ENCODE measurements around the gene KLHDC3. TPM values are rescaled to one million over a fixed set of nuclear protein-coding genes. Genes with fewer than 3 reads are reported as not detected.
A peak's percentile ranks its signal among the peaks of the same experiment; 100 is the strongest.

KLHDC3 gene
- total and polyA plus RNA-seq, 2 of the 13 experiments (the other 11 are each of a cell fraction or from before 2014, with no cell fraction given) = 78.3 to 91.5 TPM

DNA sequence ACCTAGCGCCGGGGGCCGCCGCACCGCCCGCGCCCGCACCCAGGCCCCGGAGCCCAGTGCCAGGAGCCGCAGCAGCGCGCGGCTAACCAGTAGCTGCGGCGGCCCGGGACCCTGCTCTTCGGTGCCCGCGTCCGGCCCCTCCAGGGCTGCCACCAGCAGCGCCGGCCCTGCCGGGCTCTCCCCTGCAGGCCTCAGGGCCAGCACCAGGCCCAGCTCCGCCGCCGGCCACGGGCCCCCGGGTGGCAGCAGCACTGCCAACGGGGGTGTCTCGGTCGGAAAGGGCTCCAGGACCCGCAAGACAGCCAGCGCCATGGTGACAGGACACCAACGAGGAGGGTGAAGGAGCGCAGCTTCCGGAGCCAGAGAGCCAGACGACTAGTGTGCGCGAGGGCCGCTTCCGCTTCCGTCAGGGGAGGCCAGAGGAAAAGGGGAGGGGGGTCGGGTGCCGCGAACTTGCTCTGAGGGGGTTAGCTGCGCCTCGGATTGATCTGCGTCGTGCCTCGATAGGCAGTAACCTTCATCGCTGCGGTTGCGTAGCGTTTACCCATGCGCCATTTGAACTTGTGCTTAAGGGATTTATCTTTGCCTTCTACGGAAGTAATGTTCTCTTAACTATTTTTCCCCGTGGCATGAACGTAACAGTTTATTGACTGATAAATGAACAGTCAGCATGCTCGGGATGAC is 35.1 kb upstream of the KLHDC3 start, which contains the start of gene PEX6 (continued):
- TF ChIP-seq, protein P1, sequence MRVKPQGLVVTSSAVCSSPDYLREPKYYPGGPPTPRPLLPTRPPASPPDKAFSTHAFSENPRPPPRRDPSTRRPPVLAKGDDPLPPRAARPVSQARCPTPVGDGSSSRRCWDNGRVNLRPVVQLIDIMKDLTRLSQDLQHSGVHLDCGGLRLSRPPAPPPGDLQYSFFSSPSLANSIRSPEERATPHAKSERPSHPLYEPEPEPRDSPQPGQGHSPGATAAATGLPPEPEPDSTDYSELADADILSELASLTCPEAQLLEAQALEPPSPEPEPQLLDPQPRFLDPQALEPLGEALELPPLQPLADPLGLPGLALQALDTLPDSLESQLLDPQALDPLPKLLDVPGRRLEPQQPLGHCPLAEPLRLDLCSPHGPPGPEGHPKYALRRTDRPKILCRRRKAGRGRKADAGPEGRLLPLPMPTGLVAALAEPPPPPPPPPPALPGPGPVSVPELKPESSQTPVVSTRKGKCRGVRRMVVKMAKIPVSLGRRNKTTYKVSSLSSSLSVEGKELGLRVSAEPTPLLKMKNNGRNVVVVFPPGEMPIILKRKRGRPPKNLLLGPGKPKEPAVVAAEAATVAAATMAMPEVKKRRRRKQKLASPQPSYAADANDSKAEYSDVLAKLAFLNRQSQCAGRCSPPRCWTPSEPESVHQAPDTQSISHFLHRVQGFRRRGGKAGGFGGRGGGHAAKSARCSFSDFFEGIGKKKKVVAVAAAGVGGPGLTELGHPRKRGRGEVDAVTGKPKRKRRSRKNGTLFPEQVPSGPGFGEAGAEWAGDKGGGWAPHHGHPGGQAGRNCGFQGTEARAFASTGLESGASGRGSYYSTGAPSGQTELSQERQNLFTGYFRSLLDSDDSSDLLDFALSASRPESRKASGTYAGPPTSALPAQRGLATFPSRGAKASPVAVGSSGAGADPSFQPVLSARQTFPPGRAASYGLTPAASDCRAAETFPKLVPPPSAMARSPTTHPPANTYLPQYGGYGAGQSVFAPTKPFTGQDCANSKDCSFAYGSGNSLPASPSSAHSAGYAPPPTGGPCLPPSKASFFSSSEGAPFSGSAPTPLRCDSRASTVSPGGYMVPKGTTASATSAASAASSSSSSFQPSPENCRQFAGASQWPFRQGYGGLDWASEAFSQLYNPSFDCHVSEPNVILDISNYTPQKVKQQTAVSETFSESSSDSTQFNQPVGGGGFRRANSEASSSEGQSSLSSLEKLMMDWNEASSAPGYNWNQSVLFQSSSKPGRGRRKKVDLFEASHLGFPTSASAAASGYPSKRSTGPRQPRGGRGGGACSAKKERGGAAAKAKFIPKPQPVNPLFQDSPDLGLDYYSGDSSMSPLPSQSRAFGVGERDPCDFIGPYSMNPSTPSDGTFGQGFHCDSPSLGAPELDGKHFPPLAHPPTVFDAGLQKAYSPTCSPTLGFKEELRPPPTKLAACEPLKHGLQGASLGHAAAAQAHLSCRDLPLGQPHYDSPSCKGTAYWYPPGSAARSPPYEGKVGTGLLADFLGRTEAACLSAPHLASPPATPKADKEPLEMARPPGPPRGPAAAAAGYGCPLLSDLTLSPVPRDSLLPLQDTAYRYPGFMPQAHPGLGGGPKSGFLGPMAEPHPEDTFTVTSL (CRISPR knock-in tag; IDR thresholded peaks at IDR 0.05; ENCODE audit: borderline replicate concordance) = peak; percentile 50
- no peak; the same call in 1 of the 2 replicates for TF ChIP-seq NFIC (IDR thresholded peaks at IDR 0.05; ENCODE audit: low read length)
- TF ChIP-seq SIN3A (IDR thresholded peaks at IDR 0.05; ENCODE audit: borderline replicate concordance, low read depth, low read length) = peak; percentile 87
- TF ChIP-seq, protein P2, sequence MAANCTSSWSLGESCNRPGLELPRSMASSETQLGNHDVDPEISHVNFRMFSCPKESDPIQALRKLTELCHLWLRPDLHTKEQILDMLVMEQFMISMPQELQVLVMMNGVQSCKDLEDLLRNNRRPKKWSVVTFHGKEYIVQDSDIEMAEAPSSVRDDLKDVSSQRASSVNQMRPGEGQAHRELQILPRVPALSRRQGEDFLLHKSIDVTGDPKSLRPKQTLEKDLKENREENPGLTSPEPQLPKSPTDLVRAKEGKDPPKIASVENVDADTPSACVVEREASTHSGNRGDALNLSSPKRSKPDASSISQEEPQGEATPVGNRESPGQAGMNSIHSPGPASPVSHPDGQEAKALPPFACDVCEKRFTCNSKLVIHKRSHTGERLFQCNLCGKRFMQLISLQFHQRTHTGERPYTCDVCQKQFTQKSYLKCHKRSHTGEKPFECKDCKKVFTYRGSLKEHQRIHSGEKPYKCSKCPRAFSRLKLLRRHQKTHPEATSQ (CRISPR knock-in tag; IDR thresholded peaks at IDR 0.05; ENCODE audit: borderline replicate concordance) = no peak; the same call in 1 of the 2 replicates
- TF ChIP-seq, protein P3, sequence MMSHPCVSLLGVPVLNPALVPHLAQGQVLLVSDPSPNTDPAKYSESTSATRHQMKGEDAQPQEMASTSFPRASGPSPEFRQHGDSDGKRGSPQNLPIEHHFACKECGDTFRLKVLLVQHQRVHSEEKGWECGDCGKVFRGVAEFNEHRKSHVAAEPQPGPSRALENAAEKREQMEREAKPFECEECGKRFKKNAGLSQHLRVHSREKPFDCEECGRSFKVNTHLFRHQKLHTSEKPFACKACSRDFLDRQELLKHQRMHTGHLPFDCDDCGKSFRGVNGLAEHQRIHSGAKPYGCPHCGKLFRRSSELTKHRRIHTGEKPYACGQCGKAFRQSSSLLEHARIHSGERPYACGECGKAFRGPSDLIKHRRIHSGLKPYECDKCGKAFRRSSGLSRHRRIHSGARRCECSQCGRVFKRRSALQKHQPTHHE (CRISPR knock-in tag; IDR thresholded peaks at IDR 0.05; ENCODE audit: borderline replicate concordance) = no peak
- TF ChIP-seq SOX13 (IDR thresholded peaks at IDR 0.05) = no peak
- no peak for TF ChIP-seq SOX13 (CRISPR knock-in tag; conservative IDR thresholded peaks at IDR 0.05 in 1 of 2, IDR thresholded peaks at IDR 0.05 in 1 of 2)
- TF ChIP-seq SIN3B (IDR thresholded peaks at IDR 0.05; ENCODE audit: low read length) = no peak
- peak; percentile 80; the same call in 1 of the 2 replicates for TF ChIP-seq ZNF124 (CRISPR knock-in tag; IDR thresholded peaks at IDR 0.05)
- peak; percentile 92 for TF ChIP-seq ETV6 (CRISPR knock-in tag; conservative IDR thresholded peaks at IDR 0.05)
- no peak for TF ChIP-seq ZNF160 (CRISPR knock-in tag; IDR thresholded peaks at IDR 0.05)
- peak; percentile 86 for TF ChIP-seq SALL1 (CRISPR knock-in tag; IDR thresholded peaks at IDR 0.05)
- TF ChIP-seq ATF7 (IDR thresholded peaks at IDR 0.05) = no peak
- peak; percentile 72; the same call in 1 of the 2 replicates for TF ChIP-seq ATF7 (CRISPR knock-in tag; IDR thresholded peaks at IDR 0.05)
- TF ChIP-seq ZSCAN21 (CRISPR knock-in tag; IDR thresholded peaks at IDR 0.05; ENCODE audit: borderline replicate concordance) = peak; percentile 69; the same call in 1 of the 2 replicates
- no peak for TF ChIP-seq TRIM24 (CRISPR knock-in tag; IDR thresholded peaks at IDR 0.05)
- TF ChIP-seq SPEN (CRISPR knock-in tag; IDR thresholded peaks at IDR 0.05; ENCODE audit: low read depth) = peak; percentile 74
- TF ChIP-seq, protein P4, sequence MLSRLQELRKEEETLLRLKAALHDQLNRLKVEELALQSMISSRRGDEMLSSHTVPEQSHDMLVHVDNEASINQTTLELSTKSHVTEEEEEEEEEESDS (CRISPR knock-in tag; IDR thresholded peaks at IDR 0.05; ENCODE audit: borderline replicate concordance) = 0 out of 2 replicates have a peak, but pooled peaks have one; percentile 6
- peak; percentile 64; the same call in 1 of the 2 replicates for TF ChIP-seq ZNF768 (CRISPR knock-in tag; IDR thresholded peaks at IDR 0.05)
- no peak for TF ChIP-seq REXO4 (CRISPR knock-in tag; IDR thresholded peaks at IDR 0.05; ENCODE audit: borderline replicate concordance)
